SK-N-MC (cell line): ENCODE measurements around the gene R3HDM2.

Source experiments
- EZH2 ChIP-seq: fragments of 200-600 bp; sonication (generic); IDR thresholded peaks from one replicate; pipeline ENCODE4 v1.6.1; 2017; ENCODE audit warnings: antibody characterized with exemption
- POLR2AphosphoS5 ChIP-seq: IDR thresholded peaks from 2 replicates; pipeline ENCODE4 v1.6.1; 2012; ENCODE audit warnings: mild to moderate bottlenecking, low read depth, low read length, borderline replicate concordance

DNA sequence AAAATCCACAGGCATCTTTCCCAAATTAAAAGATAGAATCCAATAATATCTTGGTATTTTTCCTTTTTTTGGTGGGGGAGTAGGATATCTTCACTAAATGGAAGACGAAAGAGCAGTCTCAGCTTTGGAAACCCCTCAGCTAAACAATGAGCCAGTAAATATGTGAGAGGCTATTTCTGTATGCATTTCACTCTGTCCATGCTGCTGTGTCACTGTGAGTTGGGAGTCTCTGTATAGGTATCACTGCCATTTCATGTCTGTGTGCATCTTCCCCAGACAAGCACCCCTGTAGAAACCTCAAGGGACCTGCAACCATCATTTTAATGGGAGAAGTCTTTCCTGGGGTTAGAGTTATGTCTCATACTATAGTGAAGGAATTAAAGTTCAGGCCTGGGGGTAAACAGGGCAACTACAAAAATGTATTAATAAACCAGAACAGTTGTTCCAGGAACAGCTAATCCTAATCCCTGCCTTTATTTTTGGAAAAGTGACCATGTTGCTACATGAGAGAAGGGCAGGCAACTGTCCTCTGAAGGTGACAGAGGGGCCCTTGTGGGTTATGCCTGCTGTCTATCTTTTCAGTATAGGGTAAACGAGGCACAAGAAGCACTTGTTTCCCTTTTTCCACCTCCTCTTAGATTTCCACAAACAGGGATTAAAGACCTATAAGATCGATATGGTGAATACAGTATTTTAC lies 168.6 kb downstream of the R3HDM2 start:
- TF ChIP-seq EZH2, result no peak
- TF ChIP-seq POLR2AphosphoS5, result no peak
